NOMO-1 treated with DMSO at 0.1 percent for 48 hours (cell line): ENCODE measurements around the gene TP53INP2.
"Not testable (repeated sequence)": the region's sequence is repeated elsewhere in the genome, so short reads cannot be mapped to it uniquely, and the experiment has no call there.

Experiments
- DNase-seq: peaks from one replicate; lab custom pipeline; 2025; ENCODE audit not compliant: unreplicated experiment; lab: John Stamatoyannopoulos, UW

Gene TP53INP2

DNA sequence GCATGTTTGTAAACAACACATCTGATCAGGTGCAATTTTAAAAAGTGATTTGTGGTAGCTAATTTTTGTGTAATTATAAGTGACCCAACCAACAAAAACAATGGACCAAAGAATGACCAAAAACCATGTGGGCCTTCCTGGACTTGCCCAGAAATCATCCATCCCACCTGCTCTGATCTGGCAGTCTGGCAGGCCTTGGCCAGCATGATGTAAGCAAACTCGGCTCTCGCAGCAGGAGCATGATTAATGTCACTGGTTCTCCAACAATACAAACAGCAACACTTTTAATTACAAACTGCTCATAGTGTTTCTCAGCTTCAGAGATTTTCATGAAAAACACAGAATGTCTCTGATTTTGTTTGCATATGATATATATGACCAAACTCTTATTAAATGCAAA lies 16.1 kb downstream of the TP53INP2 start:
- no peak for DNase-seq

DNA sequence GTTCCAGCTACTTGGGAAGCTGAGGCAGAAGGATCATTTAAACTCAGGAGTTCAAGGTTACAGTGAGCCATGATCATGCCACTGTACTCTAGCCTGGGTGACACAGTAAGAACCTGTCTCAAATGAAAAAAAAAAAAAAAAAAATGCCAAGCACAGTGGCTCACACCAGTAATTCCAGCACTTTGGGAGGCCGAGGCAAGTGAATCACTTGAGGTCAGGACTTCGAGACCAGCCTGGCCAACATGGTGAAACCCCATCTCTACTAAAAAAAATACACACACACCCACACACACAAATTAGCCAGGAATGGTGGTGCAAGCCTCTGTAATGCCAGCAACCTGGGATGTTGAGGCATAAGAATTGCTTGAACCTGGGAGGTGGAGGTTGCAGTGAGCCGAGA lies 18.4 kb downstream of the TP53INP2 start:
- DNase-seq, result not testable (repeated sequence)

DNA sequence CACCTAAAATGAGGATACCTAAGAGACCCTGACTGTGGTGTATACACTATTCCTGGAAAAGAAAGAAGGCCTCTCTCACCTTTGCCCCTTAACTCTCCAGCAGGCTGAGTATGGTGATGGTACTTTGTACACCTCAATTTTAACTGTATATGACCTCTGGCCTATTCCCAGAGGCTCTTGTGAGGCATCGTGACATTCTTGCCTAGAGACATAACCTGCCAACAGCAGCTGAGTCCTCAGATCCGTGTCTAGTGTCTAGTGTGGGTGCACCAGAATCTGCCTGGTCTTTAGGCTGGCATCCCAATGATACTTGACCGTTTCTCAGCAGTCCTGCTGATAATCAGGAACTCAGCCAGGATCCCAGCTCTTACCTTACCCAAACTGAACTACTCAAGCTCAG lies 20.0 kb downstream of the TP53INP2 start:
- DNase-seq, result no peak

DNA sequence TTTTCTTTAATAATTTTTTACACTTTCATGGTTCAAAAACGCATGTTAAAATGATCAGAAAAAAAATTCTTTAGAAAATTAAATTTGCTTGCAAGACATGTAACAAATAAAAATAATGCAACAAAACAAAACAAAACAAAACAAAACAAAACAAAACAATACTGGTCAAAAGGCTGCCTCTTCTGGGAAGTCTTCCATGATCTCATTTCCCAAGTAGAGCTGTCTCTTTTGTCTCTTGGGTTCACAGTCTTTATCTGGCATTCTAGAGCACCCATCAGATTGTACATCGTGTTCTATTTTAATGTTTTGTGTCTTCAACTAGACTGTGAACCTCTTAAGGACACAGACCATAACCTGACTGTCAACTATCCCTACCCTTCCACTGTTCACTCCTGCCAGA lies 25.3 kb downstream of the TP53INP2 start:
- no peak for DNase-seq

DNA sequence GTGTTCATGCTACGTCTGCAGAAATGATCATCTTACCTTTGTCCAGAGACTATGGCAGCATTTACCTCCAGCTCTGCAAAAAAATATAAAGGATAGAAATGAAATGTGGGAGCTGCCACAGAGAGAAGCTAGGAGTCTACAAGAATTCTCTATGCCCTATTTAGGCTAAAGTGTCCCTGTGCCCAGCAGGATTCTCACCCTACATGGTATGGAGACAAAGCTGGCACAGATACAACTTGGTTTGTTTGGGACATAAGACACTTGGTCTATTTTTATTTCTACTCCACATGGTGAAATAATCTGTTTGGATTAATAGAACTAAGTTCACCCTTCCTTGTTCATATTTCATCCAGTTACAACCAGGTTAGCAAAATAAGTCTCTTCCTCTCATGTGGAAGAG lies 28.4 kb downstream of the TP53INP2 start:
- no peak for DNase-seq

DNA sequence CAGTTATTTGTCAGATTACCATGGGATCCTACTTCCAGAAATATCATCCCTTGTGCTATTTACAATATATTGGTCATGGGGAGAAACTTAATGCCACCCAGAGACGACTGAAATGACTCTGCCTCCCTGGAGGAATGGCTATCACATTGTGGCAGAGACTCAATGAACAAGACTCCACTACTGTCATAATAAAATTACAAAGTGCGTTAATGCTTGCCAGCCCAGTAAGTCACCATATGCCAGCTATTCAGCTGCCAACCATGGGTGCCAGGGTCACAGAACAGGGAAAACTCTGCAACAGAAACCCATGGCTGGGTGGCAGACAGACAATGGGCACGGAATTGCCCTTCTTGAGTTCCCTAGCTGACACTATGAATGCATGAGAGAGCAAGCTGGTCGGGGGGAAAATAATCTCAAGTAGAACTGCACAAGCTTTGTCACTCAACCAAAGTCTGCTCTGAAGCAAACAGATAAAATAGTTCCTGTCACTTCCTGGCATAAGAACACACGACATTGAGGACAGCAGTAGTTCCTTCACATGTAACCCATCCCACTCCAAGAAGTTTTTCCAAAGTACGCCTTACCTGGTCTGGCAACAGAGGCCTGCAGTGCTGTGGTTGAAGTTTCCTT lies 32.1 kb downstream of the TP53INP2 start:
- no peak for DNase-seq

- DNase-seq, result no peak
These were observed 38.9 kb downstream of the TP53INP2 start for GRCh38 chr20:34743039-34743438.

DNA sequence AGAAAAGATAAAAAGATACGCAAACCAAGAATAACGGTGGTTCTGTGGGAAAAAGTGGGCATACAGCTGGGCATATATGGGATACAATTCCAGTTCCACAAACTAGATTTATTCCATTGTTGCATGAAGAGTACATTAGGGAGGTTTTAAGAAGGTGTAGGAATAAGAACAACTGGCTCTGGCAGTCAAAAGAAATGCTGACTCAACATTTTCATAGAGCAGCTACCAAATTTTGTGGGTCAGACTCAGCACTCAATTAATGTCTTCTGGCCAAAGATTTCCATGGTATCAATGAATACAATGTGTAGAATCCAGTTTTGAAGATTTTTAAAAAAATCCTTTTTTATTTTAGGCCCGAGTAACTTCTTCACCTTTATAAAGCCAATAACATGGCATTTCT lies 40.2 kb downstream of the TP53INP2 start:
- no peak for DNase-seq

- no peak for DNase-seq
These were observed 40.7 kb downstream of the TP53INP2 start for GRCh38 chr20:34744847-34745246.

GRCh38 chr20:34746674-34747073 lies 42.5 kb downstream of the TP53INP2 start:
- no peak for DNase-seq

DNA sequence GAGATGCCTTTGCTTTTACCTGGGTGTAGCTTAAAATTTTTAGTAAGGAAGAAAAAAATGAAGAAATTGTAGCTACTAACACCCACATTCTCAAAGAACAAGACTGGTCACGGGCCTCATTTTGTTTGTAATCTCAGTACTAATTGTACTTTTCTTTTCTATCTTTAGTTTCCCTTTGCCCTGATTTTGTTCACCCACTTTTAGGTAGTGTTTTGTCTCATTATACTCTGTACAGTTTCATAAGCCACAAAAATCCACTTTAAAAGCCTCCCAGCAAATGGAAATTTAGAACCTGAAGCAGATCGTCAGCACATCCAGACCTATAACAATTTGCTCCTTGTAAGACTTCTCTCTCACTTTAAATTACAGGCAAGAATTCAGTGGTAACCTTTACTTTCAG lies 43.3 kb downstream of the TP53INP2 start:
- DNase-seq, result no peak

GRCh38 chr20:34748709-34749108 lies 44.6 kb downstream of the TP53INP2 start:
- no peak for DNase-seq

DNA sequence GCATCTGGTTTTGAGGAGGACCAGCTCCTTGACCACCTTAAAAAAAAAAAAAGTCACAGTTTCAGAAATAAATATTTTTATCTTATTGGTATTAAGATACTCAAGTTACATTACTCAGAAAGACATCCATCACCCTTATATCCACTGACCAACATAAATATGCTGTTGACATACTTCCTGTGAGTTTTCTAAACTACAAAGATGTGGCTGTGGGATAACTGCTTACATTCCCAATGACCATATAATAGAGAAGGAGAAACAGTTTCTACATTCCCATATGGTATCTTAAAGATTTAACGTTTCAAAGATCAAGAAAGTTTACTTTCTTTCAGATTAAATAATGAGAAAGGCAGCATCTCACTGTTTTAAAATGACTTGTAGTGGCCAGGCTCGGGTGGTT lies 46.3 kb downstream of the TP53INP2 start:
- no peak for DNase-seq

- no peak for DNase-seq
These were observed 47.3 kb downstream of the TP53INP2 start for GRCh38 chr20:34751453-34751852.

DNA sequence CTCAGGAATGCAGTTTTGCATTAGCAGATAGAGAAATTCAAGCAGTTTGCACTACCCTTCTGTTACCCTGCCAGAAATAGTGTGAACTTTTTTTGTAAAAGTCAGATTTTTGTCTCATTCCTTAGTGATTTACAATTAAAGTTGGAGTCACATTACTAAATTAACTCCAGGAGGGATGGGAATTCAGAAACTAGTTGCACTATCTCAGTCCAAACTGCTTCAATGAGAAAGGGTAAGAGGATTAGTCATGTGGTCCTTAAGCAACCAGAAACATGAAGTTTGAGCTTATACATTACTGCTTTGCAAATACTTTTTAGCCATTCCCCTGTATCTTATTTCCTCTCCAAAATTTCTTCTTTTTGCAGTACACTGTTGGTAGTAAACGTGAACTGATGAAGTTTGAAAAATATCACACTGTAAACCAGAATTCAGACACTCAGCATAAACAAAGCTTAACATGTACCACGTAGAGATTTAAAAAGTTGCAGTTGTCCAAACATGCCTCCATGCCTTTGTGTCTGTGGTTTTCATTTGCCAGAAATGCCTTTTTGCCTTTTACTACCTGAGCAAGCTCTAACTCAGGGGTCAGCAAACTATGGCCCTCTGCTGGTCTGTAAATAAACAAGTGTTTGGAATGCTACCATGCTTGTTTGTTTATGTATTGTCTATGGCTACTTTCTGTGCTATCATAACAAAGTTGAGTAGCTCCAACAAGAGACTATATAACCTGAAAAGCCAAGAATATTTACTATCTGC lies 49.7 kb downstream of the TP53INP2 start:
- DNase-seq, result no peak

DNA sequence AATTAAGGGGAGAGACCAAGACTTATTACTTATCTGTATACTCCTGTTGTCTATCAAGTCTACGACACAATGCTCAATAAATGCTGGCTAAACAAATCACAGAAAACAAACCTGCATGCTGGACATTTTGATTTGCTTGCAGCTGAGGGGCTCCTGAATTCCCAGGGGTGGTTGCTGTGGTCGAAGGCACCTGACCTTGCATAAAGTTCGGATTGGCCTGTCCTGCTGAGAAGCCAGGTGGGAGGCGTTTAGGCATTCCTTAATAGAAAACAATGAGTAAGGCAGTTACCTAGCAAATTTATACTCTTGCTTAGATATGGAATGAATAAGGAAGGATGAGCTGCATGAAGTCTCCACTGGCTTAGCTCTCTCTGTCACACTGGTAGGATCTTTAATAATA lies 50.5 kb downstream of the TP53INP2 start:
- DNase-seq, result no peak

DNA sequence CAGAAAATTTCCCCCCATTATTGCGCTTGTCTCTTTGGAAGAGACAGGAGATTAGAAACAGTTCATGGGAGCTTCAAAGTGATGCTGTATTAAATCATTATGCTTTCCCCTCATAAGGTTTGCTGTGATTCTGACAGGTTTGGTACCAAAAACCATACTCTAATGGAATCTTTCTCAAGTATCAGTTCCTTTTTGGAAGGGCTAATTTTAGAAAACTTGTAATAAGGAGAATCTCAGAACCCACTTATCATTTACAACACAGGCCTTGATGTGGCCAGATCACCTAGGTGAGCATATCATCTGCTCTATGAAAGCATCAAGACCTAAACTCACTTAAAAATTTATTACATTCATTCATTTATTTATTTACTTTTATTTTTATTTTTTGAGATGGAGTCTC lies 51.2 kb downstream of the TP53INP2 start:
- DNase-seq, result no peak

DNA sequence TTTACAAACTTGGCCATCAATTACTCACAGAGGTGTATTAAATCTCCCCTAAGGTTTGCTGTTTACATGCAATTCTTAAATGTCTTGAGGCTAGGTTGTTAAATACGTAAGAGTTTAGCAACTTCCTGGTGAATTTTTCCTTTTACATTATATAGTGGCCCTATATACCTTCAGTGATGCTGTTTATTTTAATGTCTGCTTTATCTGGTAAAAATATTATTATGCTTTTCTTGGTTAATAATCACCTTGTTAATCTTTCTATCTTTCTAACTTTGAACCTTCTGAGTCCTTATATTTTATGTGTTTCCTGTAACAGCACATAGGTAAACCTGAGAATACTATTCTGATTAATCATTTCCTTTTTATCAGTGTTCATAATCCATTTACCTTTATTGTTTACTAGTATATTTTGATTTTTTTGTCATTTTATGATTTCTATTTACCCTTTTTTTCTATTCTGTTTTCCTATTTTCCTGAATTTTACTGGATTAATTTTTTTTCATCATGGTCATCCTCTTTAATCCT lies 57.9 kb downstream of the TP53INP2 start:
- no peak for DNase-seq
